OCI-M2 (cell line): ENCODE data around the gene APBB1IP.
"Not testable (repeated sequence)": the region's sequence is repeated elsewhere in the genome, so short reads cannot be mapped to it uniquely, and the experiment has no call there.

Experiments
- DNase-seq: peaks from one replicate; lab custom pipeline; 2025; ENCODE audit not compliant: unreplicated experiment; lab: John Stamatoyannopoulos, UW

APBB1IP gene

GRCh38 chr10:26437637-26438461 is at the start of gene APBB1IP:
Gene APBB1IP (plus strand): TSS chr10:26438341. CDS start chr10:26492327, 53,986 bp downstream.
- DNase-seq: no peak

GRCh38 chr10:26389533-26389932 is 48.6 kb upstream of the APBB1IP start:
- no peak for DNase-seq

GRCh38 chr10:26391701-26392695 is 46.1 kb upstream of the APBB1IP start:
- no peak for DNase-seq

GRCh38 chr10:26398353-26398752 is 39.8 kb upstream of the APBB1IP start:
- not testable (repeated sequence) for DNase-seq

- no peak for DNase-seq
Measured at GRCh38 chr10:26407406-26407969, 30.7 kb upstream of the APBB1IP start.

- DNase-seq: no peak
Measured at GRCh38 chr10:26408858-26409494, 29.2 kb upstream of the APBB1IP start.

- DNase-seq: no peak
Measured at GRCh38 chr10:26410356-26410755, 27.8 kb upstream of the APBB1IP start.

GRCh38 chr10:26412932-26413331 is 25.2 kb upstream of the APBB1IP start:
- DNase-seq: no peak

GRCh38 chr10:26413375-26413774 is 24.8 kb upstream of the APBB1IP start:
- no peak for DNase-seq

GRCh38 chr10:26417136-26417535 is 21.0 kb upstream of the APBB1IP start:
- DNase-seq: no peak

GRCh38 chr10:26422977-26423376 is 15.2 kb upstream of the APBB1IP start:
- no peak for DNase-seq

- DNase-seq: no peak
Measured at GRCh38 chr10:26423722-26424121, 14.4 kb upstream of the APBB1IP start.

GRCh38 chr10:26430641-26431163 is 7.4 kb upstream of the APBB1IP start:
- DNase-seq: no peak

GRCh38 chr10:26432938-26433337 is 5.2 kb upstream of the APBB1IP start:
- DNase-seq: no peak

GRCh38 chr10:26435852-26436251 is 2.3 kb upstream of the APBB1IP start:
- DNase-seq: no peak

GRCh38 chr10:26436848-26437247 is 1.3 kb upstream of the APBB1IP start:
- DNase-seq: no peak

GRCh38 chr10:26438534-26439341 is 597 bp downstream of the APBB1IP start:
- DNase-seq: no peak

- DNase-seq: no peak
Measured at GRCh38 chr10:26439406-26440087, 1.4 kb downstream of the APBB1IP start.

GRCh38 chr10:26440088-26440470 is 1.9 kb downstream of the APBB1IP start:
- DNase-seq: no peak
